Renal cortex interstitium (tissue), 11 donors: ENCODE measurements around the gene GRK6. TPM values are rescaled to one million over a fixed set of nuclear protein-coding genes. Genes with fewer than 3 reads are reported as not detected.

Source experiments
- DNase-seq, 11 donors: peaks; one replicate each; pipeline ENCODE4 v3.0.0-alpha.2; 2013; ENCODE audit warnings: low read depth in 9 of 11, low spot score in 4 of 11; ENCODE audit errors: extremely low read depth in 1 of 11
- polyA plus RNA-seq, 3 donors: library from polyadenylated mRNA; unstranded; fragments of 120-200 nt; gene quantifications; one replicate each; pipeline ENCODE4 v1.2.1, GENCODE V29; 2013; ENCODE audit not compliant: insufficient read length in 3 of 3

GRK6 gene
- polyA plus RNA-seq, 3 donors = 21.2 to 31.2 (median 30.8) TPM

DNA sequence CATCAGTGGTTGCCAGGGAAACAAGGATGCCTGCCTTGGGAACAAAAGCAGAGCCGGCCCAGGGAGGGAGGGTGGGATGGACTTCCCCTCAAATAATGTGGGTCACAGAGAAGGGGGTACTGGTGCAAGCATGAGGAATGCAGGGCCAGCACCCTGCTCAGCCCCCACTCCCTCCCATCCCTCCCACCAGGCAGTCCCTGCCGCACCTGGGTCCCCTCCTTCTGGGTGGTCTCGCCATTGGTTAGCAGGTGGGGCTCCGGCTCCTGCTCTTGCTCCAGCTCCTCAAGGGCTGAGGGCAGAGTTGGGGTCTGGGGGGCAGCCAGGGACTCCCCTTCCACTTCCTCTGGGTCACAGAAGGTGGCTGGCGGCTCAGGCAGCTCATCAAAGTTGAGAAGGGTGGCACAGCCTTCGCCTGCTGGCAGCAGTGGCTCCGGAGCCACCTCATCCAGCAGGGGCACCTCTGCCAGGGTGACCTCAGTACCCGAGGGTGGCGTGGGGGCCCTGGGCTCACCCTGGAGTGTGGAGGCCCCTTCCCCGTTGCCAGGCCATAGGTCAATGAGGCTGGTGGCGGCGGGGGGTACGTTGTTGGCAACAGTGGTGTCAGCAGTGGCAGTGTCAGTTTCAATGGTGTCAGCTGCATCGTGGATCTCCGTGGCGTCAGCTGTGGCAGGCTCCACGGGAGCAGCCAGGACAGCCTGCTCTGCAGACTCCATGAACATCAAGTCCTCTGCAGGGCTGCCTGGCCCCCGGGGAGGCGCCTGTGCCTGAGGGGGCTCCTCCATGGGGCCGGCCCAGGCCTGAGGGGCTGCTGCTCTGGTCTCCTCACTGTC is 31.6 kb downstream of the GRK6 start:
- DNase-seq = no peak

GRCh38 chr5:177458912-177459350 is 32.5 kb downstream of the GRK6 start:
- no peak for DNase-seq

GRCh38 chr5:177459357-177459756 is 32.9 kb downstream of the GRK6 start:
- no peak for DNase-seq

DNA sequence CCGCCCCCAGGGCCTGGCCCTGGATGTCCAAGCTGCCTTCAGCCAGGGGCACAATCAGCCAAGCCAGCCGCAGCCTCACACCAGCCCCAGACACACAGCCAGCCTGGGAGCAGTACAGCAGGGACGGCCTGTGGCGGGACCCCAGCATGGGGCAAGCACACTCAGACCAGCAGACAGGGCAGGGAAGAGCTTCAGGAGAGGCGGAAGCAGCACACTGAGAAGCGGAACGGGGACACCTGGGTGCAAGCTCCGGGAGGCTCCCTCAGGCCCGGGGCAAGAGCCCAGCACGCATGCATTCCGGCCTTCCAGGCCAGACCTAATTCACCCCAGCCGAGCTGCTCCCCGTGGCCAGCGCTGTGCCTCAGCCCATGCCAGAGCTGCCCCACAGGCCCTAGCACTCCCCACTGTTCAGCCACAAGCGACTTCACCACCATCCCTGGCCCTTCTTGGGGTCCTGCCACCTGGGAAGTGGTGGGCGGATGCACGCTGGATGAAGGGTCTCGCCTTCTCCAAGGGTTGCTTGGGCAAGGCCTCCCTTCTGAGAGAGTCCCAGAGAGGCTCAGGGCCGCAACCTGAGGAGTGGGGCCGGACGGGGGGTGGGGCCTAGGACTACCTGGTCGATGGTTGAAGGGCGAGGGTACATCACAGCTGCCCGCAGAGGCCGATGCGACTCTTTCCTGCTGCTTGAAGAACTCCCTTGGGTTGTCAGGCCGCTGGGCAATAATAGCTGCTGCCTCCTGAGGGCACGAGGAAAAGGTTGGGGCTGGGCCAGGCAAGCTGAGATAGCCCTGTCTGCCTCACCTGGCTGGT is 33.5 kb downstream of the GRK6 start:
- no peak for DNase-seq

- no peak for DNase-seq
These were observed 35.7 kb downstream of the GRK6 start for GRCh38 chr5:177462021-177462670.

GRCh38 chr5:177465044-177465443 is 38.6 kb downstream of the GRK6 start:
- no peak for DNase-seq

GRCh38 chr5:177466861-177467260 is 40.4 kb downstream of the GRK6 start:
- no peak for DNase-seq

DNA sequence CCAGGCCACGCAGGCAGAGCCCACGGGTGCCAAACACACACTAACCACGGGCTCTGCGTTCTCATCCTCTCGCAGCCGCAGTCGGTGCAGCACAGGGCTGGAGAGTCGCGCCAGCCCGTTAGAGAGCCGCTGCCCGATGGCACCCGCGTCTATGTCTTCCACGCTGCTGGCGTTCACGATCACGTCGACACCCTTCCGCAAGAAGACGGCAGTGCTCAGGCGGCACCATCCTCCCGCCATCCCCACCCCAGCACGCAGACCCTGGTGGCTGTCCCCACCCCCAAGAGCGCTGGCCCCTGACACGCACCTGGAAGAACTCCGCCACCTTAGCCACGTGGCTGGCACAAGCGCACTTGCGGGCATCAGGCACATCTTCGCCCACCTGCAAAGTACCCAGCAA is 41.0 kb downstream of the GRK6 start:
- DNase-seq = no peak

DNA sequence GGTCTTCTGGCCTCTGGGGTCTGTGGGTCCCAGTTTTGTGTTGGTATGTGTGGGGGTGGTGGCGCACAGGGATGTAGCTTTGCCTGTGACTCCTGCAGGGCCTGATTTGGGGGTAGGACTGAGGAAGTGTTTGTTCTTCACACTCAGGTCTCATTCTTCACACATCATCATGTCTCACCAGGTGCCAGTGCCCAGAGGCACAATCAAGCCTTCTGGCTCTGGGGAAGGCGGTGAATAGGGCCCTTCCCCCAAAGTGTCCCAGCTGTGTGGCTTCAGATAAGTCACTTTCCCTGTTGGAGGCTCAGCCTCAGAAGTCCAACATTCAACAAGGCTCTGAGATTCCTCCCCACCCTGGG is 41.8 kb downstream of the GRK6 start:
- DNase-seq = no peak

DNA sequence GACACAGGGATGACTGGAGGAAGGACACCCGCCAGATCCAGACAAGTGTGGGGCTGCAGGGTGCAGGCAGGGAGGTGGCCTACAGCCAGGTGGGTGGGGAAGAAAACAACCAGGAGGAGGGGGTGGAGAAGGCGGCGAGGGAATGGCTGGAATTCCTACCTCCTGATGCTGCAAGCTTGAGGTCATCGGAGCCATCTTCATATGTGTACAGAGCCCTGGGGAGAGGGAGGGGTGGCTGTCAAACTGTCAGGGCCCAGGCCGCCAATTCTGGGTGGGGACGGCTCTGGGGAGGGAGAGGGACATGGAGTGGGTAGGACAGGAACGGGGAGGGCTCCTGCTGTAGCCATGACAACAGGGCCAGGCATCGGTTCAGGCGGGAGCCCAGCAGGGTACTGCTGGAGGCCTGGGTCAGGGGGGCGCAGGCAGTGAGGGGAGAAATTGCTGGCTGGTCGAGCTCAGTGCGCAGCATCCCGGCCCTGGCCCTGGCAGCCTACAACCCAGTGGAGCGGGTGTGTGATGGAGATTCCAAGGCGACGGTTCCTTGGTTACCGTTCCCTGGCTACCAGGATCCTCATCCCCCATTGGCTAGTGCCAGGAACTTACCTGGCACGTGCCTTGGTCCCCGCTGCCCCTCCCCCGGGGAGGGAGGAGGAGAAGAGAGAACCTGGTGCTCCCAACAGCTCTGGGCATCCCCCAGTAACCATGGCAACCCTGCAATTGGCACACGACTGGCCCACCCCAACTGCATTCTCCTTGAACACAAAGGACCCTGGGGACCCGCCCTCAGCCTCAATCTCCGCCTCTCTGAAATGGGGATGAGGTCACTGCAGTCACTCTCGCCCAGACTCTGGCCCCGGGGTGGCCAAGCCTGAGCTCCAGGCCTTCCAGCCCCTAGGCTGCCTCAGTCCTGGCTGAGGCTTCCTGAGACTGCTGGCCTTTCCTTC is 42.5 kb downstream of the GRK6 start:
- no peak for DNase-seq

- DNase-seq = no peak
These were observed 43.5 kb downstream of the GRK6 start for GRCh38 chr5:177469750-177470525.

DNA sequence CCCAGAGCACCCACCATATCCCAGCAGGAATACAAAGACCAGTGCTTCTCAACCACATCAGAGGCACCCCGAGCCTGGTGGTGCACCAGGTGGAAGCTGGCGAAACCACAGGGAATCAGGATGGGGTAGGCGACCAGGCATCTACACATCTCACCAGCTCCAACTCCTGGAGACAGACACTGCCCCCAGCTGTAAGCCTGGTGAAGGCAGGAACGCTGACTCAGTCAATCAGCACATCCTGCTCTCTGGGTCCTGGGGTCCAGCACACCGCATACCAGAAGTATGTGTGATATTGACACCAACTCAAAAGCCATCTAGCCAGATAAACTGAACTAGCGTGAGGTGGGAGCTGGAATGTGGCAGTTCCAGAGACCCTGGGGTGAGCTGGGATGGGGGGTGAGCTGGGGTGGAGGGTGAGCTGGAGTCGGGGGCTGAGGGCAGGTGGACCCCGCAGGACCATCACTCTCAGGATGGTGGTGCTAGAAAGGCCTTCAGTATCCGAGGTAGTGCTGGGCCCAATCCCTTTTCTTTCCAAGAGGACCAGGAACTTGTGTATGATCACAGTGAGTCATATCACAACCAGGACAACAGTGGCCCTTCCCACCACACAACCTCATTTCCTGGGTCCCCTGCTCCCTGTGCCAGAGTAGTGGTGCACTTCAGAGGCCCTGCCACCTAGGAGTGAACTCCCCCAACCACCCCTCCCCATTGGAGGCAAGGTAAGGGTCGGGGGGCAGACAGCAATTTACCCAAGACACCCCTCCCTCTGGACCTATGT is 44.5 kb downstream of the GRK6 start:
- no peak for DNase-seq

DNA sequence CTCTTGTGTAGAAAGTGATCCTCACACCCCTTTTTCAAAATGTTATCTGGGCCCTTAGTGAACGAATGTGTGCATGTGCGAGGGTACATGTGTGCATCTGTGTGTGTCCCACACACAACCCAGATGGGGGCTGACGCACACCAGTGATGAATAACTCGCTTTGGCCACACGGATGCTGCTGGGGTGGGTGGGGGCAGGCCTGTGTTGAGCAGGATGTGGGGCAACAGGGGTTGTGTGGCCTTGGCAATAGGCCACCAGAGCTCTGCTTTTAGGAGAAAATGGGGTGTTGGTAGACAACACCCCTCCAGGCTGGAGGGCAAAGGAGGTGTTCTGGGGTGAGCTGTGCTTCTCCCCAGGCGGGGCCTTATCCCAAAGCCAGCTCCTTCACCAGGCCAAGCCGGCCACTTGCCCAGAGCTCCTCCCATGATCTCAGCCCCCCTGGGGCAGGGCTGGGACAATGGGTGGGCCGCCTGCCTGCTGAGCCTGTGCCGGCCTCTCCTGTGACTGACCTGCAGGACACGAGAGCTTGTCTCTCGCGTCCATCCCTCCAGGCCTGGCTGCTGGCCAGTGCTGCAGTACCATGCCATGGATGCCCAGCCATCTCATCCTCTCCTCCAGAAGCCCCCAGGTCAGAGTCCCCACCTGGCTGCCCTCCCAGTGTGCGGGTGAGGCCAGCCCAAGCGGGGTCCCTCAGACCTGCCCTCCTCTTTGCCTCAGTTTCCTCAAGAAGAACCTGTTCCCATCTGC is 45.3 kb downstream of the GRK6 start:
- DNase-seq = no peak

DNA sequence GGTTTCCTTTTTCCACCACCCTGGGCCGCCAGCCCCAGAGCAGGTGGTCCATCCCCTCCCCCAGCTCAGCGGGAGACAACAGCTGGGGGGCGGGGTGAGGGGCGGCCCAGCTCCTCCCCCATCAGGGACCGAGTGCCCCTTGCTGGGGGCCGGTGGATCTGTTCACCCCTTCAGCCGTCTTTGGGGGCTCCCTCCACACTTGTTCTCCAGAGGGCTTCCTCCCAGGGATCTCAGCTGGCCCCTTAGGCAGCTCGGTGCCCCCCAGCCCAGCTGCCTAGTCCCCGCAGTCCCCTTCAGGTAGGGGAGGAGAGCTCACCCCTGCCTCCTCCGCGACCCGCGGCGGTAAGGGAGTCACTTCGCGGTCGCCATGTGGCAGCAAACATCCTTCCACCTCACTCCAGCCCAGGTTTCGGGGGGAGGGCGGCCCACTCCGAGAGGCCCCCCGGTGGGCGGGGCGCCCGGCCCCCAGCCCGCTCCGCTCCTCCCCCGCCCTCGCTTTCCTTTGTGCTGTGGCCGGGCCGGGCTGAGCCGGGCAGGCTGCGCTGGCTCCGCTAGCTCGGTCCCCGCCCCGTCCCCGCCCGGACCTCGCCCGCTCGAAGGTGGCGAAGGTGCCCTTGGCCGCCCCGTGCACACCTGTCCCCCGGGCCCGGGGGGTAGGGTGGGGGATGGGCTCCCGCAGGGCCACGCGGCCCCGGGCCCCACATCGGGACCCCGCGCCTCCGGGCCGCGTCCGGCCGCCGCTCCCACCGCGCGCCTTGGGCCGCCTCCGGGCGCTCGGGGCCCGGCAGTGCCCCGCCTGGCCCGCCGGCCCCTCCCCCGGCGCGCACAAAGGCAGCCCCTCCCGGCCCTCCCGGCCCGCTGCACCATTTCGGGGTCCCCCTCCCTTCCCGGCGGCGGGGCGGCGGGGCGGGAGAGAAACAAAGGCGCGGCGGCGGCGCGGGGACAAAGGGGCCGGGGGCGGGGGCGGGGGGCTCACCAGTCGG is 46.3 kb downstream of the GRK6 start:
- peak in 1 of 11 donors; percentile 52 for DNase-seq

- DNase-seq = peak in 3 of 11 donors; percentile 62 to 70 (median 65)
These were observed 47.0 kb downstream of the GRK6 start, which contains the start of gene DBN1 for GRCh38 chr5:177473443-177474001. DBN1 (minus strand) TSS chr5:177473634; CDS start chr5:177473521, 113 bp downstream.
